Omental fat pad (tissue), 4 donors: ENCODE results near the gene PAX4. TPM values are rescaled to one million over a fixed set of nuclear protein-coding genes. Genes with fewer than 3 reads are reported as not detected.
A peak's percentile ranks its signal among the peaks of the same experiment; 100 is the strongest.

Experiments
- ATAC-seq: fragments of 150-250 bp; one replicate; pipeline ENCODE4 v1.9.1; 2016; ENCODE audit warnings: mild to moderate bottlenecking, moderate library complexity; ENCODE audit not compliant: low FRiP score
- DNase-seq: peaks from one replicate; pipeline ENCODE4 v3.0.0-alpha.2; 2019; ENCODE audit warnings: low spot score
- total RNA-seq, 4 donors: library from RNA; depleted of rRNA; stranded (reverse); fragments of >200 nt; gene quantifications; one replicate each; pipeline ENCODE4 v1.1.0, GENCODE V29; 2016
- TF ChIP-seq, protein P1 (sequence below), 3 donors: fragments of 450-650 bp; IDR thresholded peaks; one replicate each; pipeline ENCODE4 v1.5.1; 2016 to 2017; ENCODE audit warnings: antibody characterized with exemption in 3 of 3, mild to moderate bottlenecking in 3 of 3, moderate library complexity in 2 of 3

PAX4 gene
- total RNA-seq, 4 donors from 2014 or later: not detected

DNA sequence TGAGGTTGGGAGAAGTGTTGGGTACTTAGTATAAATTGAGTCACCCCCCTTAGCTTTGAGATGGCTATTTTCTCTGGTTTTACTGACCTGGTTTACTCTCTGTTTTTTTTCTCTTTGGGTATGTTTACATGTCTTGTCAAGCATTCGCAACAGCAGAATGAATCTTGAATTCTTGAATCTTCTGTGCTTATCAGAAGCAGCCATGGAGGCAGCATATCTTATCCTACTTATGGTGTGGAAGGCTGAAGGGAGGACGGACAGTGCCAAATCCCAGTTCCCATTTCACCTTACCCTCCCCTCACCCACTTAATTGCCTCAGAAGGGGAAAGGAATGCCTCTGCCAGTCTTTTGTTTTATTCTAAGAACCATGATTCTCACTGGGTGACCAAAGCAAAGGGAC lies 37.8 kb upstream of the PAX4 start:
- ATAC-seq: no peak
- DNase-seq: no peak
- TF ChIP-seq, protein P1, sequence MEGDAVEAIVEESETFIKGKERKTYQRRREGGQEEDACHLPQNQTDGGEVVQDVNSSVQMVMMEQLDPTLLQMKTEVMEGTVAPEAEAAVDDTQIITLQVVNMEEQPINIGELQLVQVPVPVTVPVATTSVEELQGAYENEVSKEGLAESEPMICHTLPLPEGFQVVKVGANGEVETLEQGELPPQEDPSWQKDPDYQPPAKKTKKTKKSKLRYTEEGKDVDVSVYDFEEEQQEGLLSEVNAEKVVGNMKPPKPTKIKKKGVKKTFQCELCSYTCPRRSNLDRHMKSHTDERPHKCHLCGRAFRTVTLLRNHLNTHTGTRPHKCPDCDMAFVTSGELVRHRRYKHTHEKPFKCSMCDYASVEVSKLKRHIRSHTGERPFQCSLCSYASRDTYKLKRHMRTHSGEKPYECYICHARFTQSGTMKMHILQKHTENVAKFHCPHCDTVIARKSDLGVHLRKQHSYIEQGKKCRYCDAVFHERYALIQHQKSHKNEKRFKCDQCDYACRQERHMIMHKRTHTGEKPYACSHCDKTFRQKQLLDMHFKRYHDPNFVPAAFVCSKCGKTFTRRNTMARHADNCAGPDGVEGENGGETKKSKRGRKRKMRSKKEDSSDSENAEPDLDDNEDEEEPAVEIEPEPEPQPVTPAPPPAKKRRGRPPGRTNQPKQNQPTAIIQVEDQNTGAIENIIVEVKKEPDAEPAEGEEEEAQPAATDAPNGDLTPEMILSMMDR (IDR thresholded peaks at IDR 0.05): no peak

DNA sequence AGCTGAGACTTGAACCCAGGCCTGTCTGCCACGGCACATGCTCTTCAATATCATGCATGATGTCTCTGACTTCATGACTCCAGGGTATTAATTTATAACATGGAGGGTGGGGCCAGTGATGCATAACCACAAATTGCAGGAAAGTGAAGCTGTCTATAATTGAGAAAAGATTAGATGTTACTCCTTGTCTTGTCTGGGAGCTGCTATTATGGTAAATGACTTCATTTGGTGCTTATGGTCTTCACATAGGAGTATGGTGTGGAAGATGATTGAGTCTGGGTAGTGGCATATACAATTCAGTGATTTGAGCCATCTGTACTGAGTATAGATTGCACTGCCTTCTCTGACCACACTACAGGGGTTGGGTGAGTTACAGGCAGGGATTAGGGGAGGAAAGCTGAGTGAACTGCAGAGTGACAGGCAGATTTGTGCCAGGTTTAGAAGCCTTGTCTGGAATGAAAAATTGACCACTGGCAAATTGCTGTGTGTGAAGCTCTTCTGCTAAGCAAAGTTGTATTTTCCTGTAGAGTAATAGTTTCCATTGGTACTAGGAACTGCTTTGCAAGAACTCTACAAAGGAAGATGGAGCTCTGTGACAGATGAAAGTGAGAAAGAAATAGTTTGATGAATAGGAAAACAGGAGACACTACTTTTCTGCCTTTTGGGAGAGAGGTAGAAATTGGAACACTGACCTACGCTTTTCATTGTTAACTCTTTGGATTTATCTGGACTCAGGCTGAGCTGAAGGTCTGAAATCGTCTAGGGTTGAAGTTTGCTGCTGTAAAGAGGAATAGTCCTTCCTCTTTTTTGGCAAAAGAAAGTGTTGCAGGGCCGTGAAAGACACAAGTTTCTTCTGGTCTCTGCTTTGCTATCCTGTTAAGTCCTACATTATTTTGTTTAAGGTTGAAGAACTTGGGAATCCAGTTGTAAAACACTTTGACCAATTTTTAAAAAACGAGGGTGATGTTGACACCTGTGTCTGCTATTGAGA lies 36.8 kb upstream of the PAX4 start:
- TF ChIP-seq, protein P1 (IDR thresholded peaks at IDR 0.05): no peak
- ATAC-seq (no peak), DNase-seq (no peak)

DNA sequence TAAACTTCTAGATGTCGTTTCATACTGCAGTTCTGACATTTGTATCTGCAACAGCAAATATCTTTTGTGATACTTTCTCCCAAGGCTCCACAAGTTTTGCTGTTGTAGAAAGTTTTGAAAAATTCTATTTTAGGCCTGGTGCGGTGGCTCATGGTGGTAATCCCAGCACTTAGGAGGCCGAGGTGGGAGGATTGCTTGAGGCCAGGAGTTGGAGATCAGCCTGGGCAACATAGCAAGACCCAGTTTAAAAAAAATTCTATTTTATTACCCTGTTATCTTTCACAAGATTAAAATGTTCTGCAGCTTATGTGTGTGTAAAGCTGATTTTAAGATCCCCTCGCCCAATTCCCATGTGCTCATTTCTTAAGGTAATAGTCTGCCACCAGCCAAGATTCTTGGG lies 35.5 kb upstream of the PAX4 start:
- DNase-seq (no peak), ATAC-seq (no peak)
- TF ChIP-seq, protein P1 (IDR thresholded peaks at IDR 0.05): no peak

DNA sequence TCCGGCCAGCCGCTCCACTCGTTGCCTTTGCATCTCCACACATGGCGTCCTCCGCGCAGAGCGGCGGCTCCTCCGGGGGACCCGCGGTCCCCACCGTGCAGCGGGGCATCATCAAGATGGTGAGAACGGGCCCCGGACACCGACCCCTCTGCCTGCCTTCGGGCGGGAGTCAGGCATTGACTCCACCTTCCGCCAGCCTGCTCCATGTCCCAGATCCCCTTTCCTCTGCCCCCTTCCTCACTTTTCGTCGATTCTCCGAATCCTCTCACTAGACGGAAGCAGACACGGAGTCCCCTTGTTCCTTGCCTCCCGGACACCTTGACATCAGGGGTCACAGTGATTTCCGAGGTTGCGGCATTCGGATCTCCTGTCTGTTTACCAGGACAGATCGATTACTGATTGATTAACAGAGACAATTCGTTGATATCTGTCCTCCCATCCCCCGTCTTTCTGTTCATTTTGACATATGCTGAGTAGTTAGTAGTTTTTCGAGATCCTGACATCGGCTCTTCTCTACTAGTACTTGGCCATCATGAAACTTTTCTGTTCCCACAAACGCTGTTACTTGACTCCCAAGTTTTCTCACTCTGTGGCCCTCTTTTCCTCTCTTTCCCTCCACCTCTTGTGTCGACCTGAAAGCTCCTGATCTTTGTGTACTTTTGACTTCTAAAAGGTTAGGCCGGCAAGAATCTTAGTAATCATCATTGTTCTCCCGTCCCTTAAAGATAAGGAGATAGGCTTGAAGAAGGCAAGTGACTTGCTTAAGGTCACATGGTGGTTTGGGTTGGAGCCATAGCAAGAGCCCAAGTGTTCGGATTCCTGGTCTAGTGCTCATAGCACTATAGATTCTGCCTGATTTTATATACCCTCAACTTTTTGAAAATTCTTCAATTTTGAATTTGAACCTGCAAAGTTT lies 34.6 kb upstream of the PAX4 start:
- DNase-seq (no peak), ATAC-seq (peak; percentile 21)
- TF ChIP-seq, protein P1 (IDR thresholded peaks at IDR 0.05): no peak

DNA sequence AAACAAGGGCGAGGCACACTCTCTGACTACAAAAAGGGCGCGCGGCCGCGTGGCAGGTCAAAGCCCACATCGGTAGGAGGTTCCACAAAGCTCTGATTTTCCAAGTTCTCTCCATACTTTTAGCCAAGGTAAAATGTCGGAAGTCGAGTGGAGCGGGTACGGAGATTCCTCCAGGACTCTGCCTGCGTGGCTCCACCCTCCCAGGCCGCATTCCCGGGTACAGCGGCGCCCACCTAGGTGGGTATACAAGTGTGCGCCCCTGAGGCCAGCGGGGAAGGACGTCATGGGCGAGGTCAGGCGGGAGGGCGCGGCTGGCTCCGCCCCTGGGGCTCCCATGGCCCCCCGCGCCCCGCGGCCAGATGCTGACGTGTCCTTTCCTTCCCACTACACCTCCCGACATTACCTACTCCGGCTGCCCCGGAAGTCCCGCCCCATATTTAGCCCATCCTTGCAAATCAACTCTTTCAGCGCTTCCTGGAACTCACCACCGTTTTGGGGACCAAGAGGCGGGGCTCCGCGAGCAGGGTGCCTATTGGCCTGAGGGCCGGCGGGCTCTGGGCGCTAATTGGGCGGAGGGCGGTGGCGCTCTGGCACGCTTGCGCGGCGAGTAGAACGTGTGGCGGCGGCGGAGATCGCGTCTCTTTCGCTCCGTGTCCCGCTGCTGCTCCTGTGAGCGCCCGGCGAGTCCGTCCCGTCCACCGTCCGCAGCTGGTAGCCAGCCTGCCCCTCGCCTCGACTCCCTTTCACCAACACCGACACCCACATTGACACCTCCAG lies 33.8 kb upstream of the PAX4 start, which contains the start of gene SND1:
Gene SND1, plus strand, starts transcription at position 639 of the 777 bp plus-strand sequence. CDS start 180 bp downstream, outside the sequence.
- DNase-seq (peak; percentile 98), ATAC-seq (peak; percentile 99)
- TF ChIP-seq, protein P1 (IDR thresholded peaks at IDR 0.05): no peak

DNA sequence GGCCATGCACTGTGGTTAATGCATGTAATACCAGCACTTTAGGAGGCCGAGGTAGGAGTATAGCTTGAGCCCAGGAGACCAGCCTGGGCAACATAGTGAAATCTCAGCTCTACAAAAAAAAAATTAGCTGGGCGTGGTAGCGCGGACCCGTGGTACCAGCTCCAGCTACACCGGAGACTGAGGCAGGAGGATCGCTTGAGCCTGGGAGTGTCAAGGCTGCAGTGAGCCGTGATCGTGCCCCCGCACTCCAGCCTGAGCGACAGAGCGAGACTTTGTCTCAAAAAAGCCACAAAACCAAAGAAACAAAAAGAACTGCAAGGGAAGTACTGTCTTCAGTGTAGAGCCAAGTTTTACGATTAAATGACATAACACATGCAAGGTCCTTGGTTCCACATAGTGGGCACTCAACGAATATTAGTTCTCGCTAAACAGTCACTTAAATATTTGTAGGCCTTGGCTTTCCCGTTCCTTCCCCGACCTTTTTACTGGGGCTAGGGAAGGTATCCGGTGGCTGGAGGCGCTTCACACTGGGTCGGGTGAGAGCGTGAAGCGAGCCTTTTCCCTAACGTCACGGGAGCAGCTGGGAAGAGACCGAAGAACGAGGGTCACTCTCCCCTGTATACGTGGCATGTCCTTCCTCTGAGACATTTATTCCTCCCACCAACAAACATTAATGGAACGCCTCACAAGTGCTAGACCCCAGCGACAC lies 33.1 kb upstream of the PAX4 start:
- ATAC-seq: no peak
- TF ChIP-seq, protein P1 (IDR thresholded peaks at IDR 0.05): no peak
- no peak for DNase-seq
